Endodermal cell (in vitro differentiated cells): Measurements from ENCODE around the gene MYO16. TPM values are rescaled to one million over a fixed set of nuclear protein-coding genes. Genes with fewer than 3 reads are reported as not detected.

Experiments
- DNase-seq: peaks from one replicate; pipeline ENCODE4 v3.0.0-alpha.2; 2017
- H3K27ac ChIP-seq: 2 replicates; pipeline ENCODE4 v1.5.1; 2013; ENCODE audit warnings: mild to moderate bottlenecking, low read depth, low read length, moderate library complexity
- H3K27me3 ChIP-seq: 2 replicates; pipeline ENCODE4 v1.6.1; 2013; ENCODE audit warnings: mild to moderate bottlenecking, low read length, moderate library complexity; ENCODE audit not compliant: insufficient read depth, control insufficient read depth, poor library complexity, severe bottlenecking
- H3K36me3 ChIP-seq: 2 replicates; pipeline ENCODE4 v1.7.0; 2013; ENCODE audit warnings: mild to moderate bottlenecking, low read length, moderate library complexity; ENCODE audit not compliant: control insufficient read depth, insufficient read depth
- H3K4me1 ChIP-seq: one replicate; pipeline ENCODE4 v1.7.0; 2013; ENCODE audit warnings: low read length; ENCODE audit not compliant: control insufficient read depth, insufficient read depth
- H3K4me3 ChIP-seq: 2 replicates; pipeline ENCODE4 v1.5.1; 2013; ENCODE audit warnings: mild to moderate bottlenecking, low read length, moderate library complexity
- H3K9ac ChIP-seq: 2 replicates; pipeline ENCODE4 v1.6.1; 2013; ENCODE audit warnings: mild to moderate bottlenecking, low read length, moderate library complexity; ENCODE audit not compliant: poor library complexity, severe bottlenecking; ENCODE audit errors: extremely low read depth
- H3K9me3 ChIP-seq: 2 replicates; pipeline ENCODE4 v1.6.1; 2013; ENCODE audit warnings: mild to moderate bottlenecking, low read length, moderate library complexity; ENCODE audit not compliant: control insufficient read depth
- H3K27ac Mint-ChIP-seq: 2 replicates; pipeline ENCODE4 v1.8.0; 2020; ENCODE audit warnings: mixed read lengths
- H3K27me3 Mint-ChIP-seq: 2 replicates; pipeline ENCODE4 v1.8.0; 2021; ENCODE audit warnings: mild to moderate bottlenecking, mixed read lengths; ENCODE audit not compliant: insufficient read depth
- H3K36me3 Mint-ChIP-seq: 2 replicates; pipeline ENCODE4 v1.8.0; 2020; ENCODE audit warnings: low read depth, mixed read lengths
- H3K4me1 Mint-ChIP-seq: 2 replicates; pipeline ENCODE4 v1.8.0; 2020; ENCODE audit warnings: mixed read lengths
- H3K4me3 Mint-ChIP-seq: 2 replicates; pipeline ENCODE4 v1.8.0; 2020; ENCODE audit warnings: mild to moderate bottlenecking, moderate library complexity, mixed read lengths
- H3K9me3 Mint-ChIP-seq: 2 replicates; pipeline ENCODE4 v1.8.0; 2020; ENCODE audit warnings: mild to moderate bottlenecking, mixed read lengths
- CTCF ChIP-seq: fragments of 200-600 bp; sonication (generic); conservative IDR thresholded peaks from 2 replicates; pipeline ENCODE4 v1.5.0; 2021; ENCODE audit warnings: antibody characterized with exemption, mild to moderate bottlenecking
- WGBS, 2 experiments: methylation state at CpG; one replicate each; pipeline versions ENCODE4 v1.1.5 to v1.1.7; 2013; ENCODE audit warnings: missing lambda C conversion rate in 2 of 2, mixed read lengths in 1 of 2; ENCODE audit not compliant: insufficient coverage in 1 of 2, insufficient read length in 1 of 2; 5-methylcytosine and 5-hydroxymethylcytosine counted together
- total RNA-seq, 2 donors: library from RNA; stranded (reverse); fragmentation: NEBNext Ultra II Directional in 1 of 2; extraction: Animal tissue kit (Norgen Biotek cat#: 25700) in 1 of 2; gene quantifications; 2 replicates in 1 of 2; 3 replicates in 1 of 2; pipeline ENCODE4 v1.2.1, GENCODE V29; 2021

MYO16 gene
- total RNA-seq, 2 donors from 2014 or later = 0.70 to 1.2 TPM

GRCh38 chr13:108929532-108930206 is 300.3 kb downstream of the MYO16 start:
- WGBS, 2 experiments = 88% methylated on average over 3 of the region's 3 CpGs; no CpG with 5 or more reads in 1 of the 2 experiments

GRCh38 chr13:108932196-108932595 is 302.8 kb downstream of the MYO16 start:
- Histone ChIP-seq H3K9ac (no peak overlapping the region), H3K27ac (no peak overlapping the region), H3K9me3 (no peaks in the 10 kb centered on the region), H3K4me3 (no peak overlapping the region), H3K27me3 (no peaks in the 10 kb centered on the region), H3K36me3 (no peaks in the 10 kb centered on the region), H3K4me1 (no peaks in the 10 kb centered on the region)
- Mint-ChIP-seq H3K36me3 (no peaks in the 10 kb centered on the region), H3K9me3 (no peaks in the 10 kb centered on the region), H3K4me1 (no peaks in the 10 kb centered on the region), H3K27me3 (peaks cover 5% of the 10 kb centered on the region), H3K27ac (no peak overlapping the region), H3K4me3 (no peak overlapping the region)
- no peak for TF ChIP-seq CTCF
- no peak for DNase-seq
- WGBS, 2 experiments = 91% methylated on average over 4 of the region's 4 CpGs; no CpG with 5 or more reads in 1 of the 2 experiments

More at GRCh38 chr13:108929532-108930206, 300.3 kb downstream of the MYO16 start:
- Mint-ChIP-seq H3K36me3 (no peaks in the 10 kb centered on the region), H3K4me1 (peaks cover 12% of the 10 kb centered on the region), H3K4me3 (no peak overlapping the region), H3K9me3 (no peaks in the 10 kb centered on the region), H3K27me3 (peaks cover 13% of the 10 kb centered on the region), H3K27ac (no peak overlapping the region)
- no peak for DNase-seq
- H3K36me3 ChIP-seq = no peaks in the 10 kb centered on the region
- no peaks in the 10 kb centered on the region for H3K27me3 ChIP-seq
- no peaks in the 10 kb centered on the region for H3K9me3 ChIP-seq
- no peak overlapping the region for H3K27ac ChIP-seq
- no peak for TF ChIP-seq CTCF
- no peak overlapping the region for H3K9ac ChIP-seq
- H3K4me1 ChIP-seq = no peaks in the 10 kb centered on the region
- H3K4me3 ChIP-seq = no peak overlapping the region

GRCh38 chr13:108933061-108933460 is 303.6 kb downstream of the MYO16 start:
- TF ChIP-seq CTCF = no peak
- Histone ChIP-seq H3K9ac (no peak overlapping the region), H3K27ac (no peak overlapping the region), H3K4me3 (no peak overlapping the region), H3K27me3 (no peaks in the 10 kb centered on the region), H3K36me3 (no peaks in the 10 kb centered on the region), H3K4me1 (no peaks in the 10 kb centered on the region), H3K9me3 (no peaks in the 10 kb centered on the region)
- Mint-ChIP-seq H3K4me3 (no peak overlapping the region), H3K36me3 (no peaks in the 10 kb centered on the region), H3K27me3 (peaks cover 3% of the 10 kb centered on the region), H3K27ac (no peak overlapping the region), H3K9me3 (no peaks in the 10 kb centered on the region), H3K4me1 (no peaks in the 10 kb centered on the region)
- DNase-seq = no peak
